HepG2 (cell line): ENCODE data around the gene FBXW12. TPM values are rescaled to one million over a fixed set of nuclear protein-coding genes. Genes with fewer than 3 reads are reported as not detected.

Experiments used
- ATAC-seq: fragments of 200-7000 bp; cut with Tn5 transposase; 3 replicates; pipeline ENCODE4 v1.9.1; 2020; ENCODE audit warnings: mild to moderate bottlenecking, moderate library complexity
- BruUV-seq: library from RNA; stranded (reverse); fragments of 400-500 nt; replicated peaks from 2 replicates; lab custom pipeline; 2021; lab: Mats Ljungman, UMichigan
- CTCF ChIA-PET: fragments of 300-600 bp; formaldehyde crosslinking; extraction: SDS; loops from one replicate; lab custom pipeline; 2021; ENCODE audit warnings: low total read pairs, inconsistent platforms, low intra/inter-chr PET ratio; lab: Yijun Ruan, JAX
- POLR2A ChIA-PET: fragments of 350-600 bp; sonication (Branson Sonifier 250); formaldehyde crosslinking; loops from one replicate; lab custom pipeline; 2020; ENCODE audit warnings: antibody characterized with exemption, inconsistent platforms; lab: Yijun Ruan, JAX
- DNase-seq: peaks from one replicate; pipeline ENCODE4 v3.0.0-alpha.2; 2015; ENCODE audit warnings: low spot score
- FAIRE-seq: peaks from 3 replicates; lab custom pipeline; 2011; peaks lifted over from hg19 to GRCh38; lab: Jason Lieb, UNC
- H2AFZ ChIP-seq: one replicate; pipeline ENCODE4 v1.6.1; 2011; ENCODE audit warnings: low read length, inconsistent platforms
- H3K27ac ChIP-seq: fragments of 300-600 bp; 3 replicates; pipeline ENCODE4 v1.8.0; 2011; ENCODE audit warnings: mixed run types, mild to moderate bottlenecking, mixed read lengths, low read length, inconsistent platforms; ENCODE audit not compliant: insufficient read depth; ENCODE audit errors: extremely low read length
- H3K27me3 ChIP-seq, 2 experiments: fragments of 200-600 bp in 1 of 2; 2 replicates in 1 of 2; 3 replicates in 1 of 2; pipeline versions ENCODE4 v1.6.0 to v1.8.0; 2011; ENCODE audit warnings: low read length in 2 of 2, mild to moderate bottlenecking in 2 of 2, moderate library complexity in 2 of 2, inconsistent platforms in 1 of 2; ENCODE audit not compliant: insufficient read depth in 2 of 2, control insufficient read depth in 1 of 2
- H3K36me3 ChIP-seq, 2 experiments: fragments of 200-600 bp in 1 of 2; replicated peaks in 1 of 2; 2 replicates in 1 of 2; 3 replicates in 1 of 2; pipeline versions ENCODE4 v1.5.1 to v1.8.0; 2011; ENCODE audit warnings: low read length in 2 of 2, inconsistent platforms in 1 of 2; ENCODE audit not compliant: insufficient read depth in 2 of 2, control insufficient read depth in 1 of 2
- H3K4me1 ChIP-seq: 2 replicates; pipeline ENCODE4 v1.5.1; 2012; ENCODE audit warnings: low read length, inconsistent platforms; ENCODE audit not compliant: insufficient read depth
- H3K4me2 ChIP-seq: 2 replicates; pipeline ENCODE4 v1.6.0; 2011; ENCODE audit warnings: low read depth, low read length, inconsistent platforms
- H3K4me3 ChIP-seq, 3 experiments: fragments of 200-600 bp in 1 of 3; sonication (generic), shearing (Covaris generic) in 1 of 3; replicated peaks in 1 of 3; 2 replicates each; pipeline ENCODE4 v1.5.1; 2011 to 2016; ENCODE audit warnings: low read length in 3 of 3, inconsistent platforms in 2 of 3, low read depth in 2 of 3, mild to moderate bottlenecking in 2 of 3, control low read depth in 1 of 3, mixed read lengths in 1 of 3; ENCODE audit not compliant: insufficient read depth in 1 of 3
- H3K79me2 ChIP-seq: one replicate; pipeline ENCODE4 v1.6.1; 2011; ENCODE audit warnings: low read length, inconsistent platforms; ENCODE audit not compliant: insufficient read depth
- H3K9ac ChIP-seq: 2 replicates; pipeline ENCODE4 v1.6.0; 2011; ENCODE audit warnings: mild to moderate bottlenecking, low read depth, low read length, inconsistent platforms; ENCODE audit not compliant: insufficient read depth
- H3K9me3 ChIP-seq: 2 replicates; pipeline ENCODE4 v1.5.1; 2012; ENCODE audit warnings: mild to moderate bottlenecking, low read length
- H4K20me1 ChIP-seq: 2 replicates; pipeline ENCODE4 v1.6.0; 2011; ENCODE audit warnings: inconsistent platforms, mild to moderate bottlenecking, low read length, moderate library complexity; ENCODE audit not compliant: insufficient read depth
- AGO2 ChIP-seq: fragments of 200-400 bp; formaldehyde crosslinking; optimal IDR thresholded peaks from 2 replicates; pipeline ENCODE3; 2017; ENCODE audit warnings: mild to moderate bottlenecking, low read depth, low read length, moderate library complexity
- DRAP1 ChIP-seq: IDR thresholded peaks from 2 replicates; pipeline ENCODE4 v1.6.1; 2016; ENCODE audit warnings: missing genetic modification reagents, missing compliant biosample characterization
- HOXA9 ChIP-seq: sonication (generic); formaldehyde crosslinking; IDR thresholded peaks from 2 replicates; pipeline ENCODE4 v1.8.1; 2022; ENCODE audit warnings: missing genetic modification reagents, mild to moderate bottlenecking, moderate library complexity, borderline replicate concordance
- KDM5B ChIP-seq: sonication (generic); formaldehyde crosslinking; IDR thresholded peaks from 2 replicates; pipeline ENCODE4 v1.4.0; 2020; ENCODE audit warnings: missing genetic modification reagents, mild to moderate bottlenecking, borderline replicate concordance
- KLF6 ChIP-seq: IDR thresholded peaks from 2 replicates; pipeline ENCODE4 v1.8.0; 2016; ENCODE audit warnings: missing biosample characterization, missing genetic modification reagents
- POLR2A ChIP-seq, 2 experiments: IDR thresholded peaks; 2 replicates each; pipeline ENCODE4 v1.6.1; 2011; ENCODE audit warnings: low read depth in 2 of 2, low read length in 2 of 2, mild to moderate bottlenecking in 1 of 2, moderate library complexity in 1 of 2; ENCODE audit not compliant: insufficient read depth in 1 of 2
- PREB ChIP-seq: sonication (generic); formaldehyde crosslinking; IDR thresholded peaks from 2 replicates; pipeline ENCODE4 v1.4.0; 2020; ENCODE audit warnings: missing genetic modification reagents
- RBFOX2 ChIP-seq: fragments of 200-400 bp; formaldehyde crosslinking; IDR thresholded peaks from 2 replicates; pipeline ENCODE4 v1.6.1; 2017; ENCODE audit warnings: low read depth, mild to moderate bottlenecking, low read length
- THAP7 ChIP-seq: sonication (generic); formaldehyde crosslinking; IDR thresholded peaks from 2 replicates; pipeline ENCODE4 v1.8.1; 2023; ENCODE audit warnings: mild to moderate bottlenecking, missing genetic modification reagents
- ZBED4 ChIP-seq: sonication (generic); formaldehyde crosslinking; IDR thresholded peaks from 2 replicates; pipeline ENCODE4 v1.4.0; 2020; ENCODE audit warnings: missing genetic modification reagents, borderline replicate concordance
- ZMYM3 ChIP-seq: sonication (generic); formaldehyde crosslinking; IDR thresholded peaks from 2 replicates; pipeline ENCODE4 v1.5.1; 2020; ENCODE audit warnings: mild to moderate bottlenecking, missing genetic modification reagents
- ZNF12 ChIP-seq: sonication (generic); formaldehyde crosslinking; IDR thresholded peaks from 2 replicates; pipeline ENCODE4 v1.5.0; 2020; ENCODE audit warnings: missing genetic modification reagents
- ZNF687 ChIP-seq: sonication (generic); formaldehyde crosslinking; IDR thresholded peaks from 2 replicates; pipeline ENCODE4 v1.5.1; 2020; ENCODE audit warnings: mild to moderate bottlenecking, missing genetic modification reagents, moderate library complexity
- ZNF768 ChIP-seq: sonication (generic); formaldehyde crosslinking; IDR thresholded peaks from 2 replicates; pipeline ENCODE4 v1.4.0; 2020; ENCODE audit warnings: missing genetic modification reagents
- ZNF776 ChIP-seq: sonication (generic); formaldehyde crosslinking; IDR thresholded peaks from 2 replicates; pipeline ENCODE4 v1.4.0; 2020; ENCODE audit warnings: mild to moderate bottlenecking, missing genetic modification reagents
- WGBS: methylation state at CpG from one replicate; pipeline ENCODE4 v1.1.6; 2017; ENCODE audit warnings: low lambda C conversion rate; 5-methylcytosine and 5-hydroxymethylcytosine counted together
- in situ Hi-C: cut with HindIII; loops from 2 replicates; pipeline ENCODE4 v1.10.0; 2017; ENCODE audit warnings: low pct_unique_long_range_greater_than_20kb; ENCODE audit not compliant: extremely low pct_ligation_motif_present
- intact Hi-C: fragments of 100-400 bp; cut with micrococcal nuclease; formaldehyde crosslinking; loops from one replicate; pipeline ENCODE4 v1.10.0; 2022; ENCODE audit not compliant: unreplicated experiment
- polyA plus RNA-seq, 8 experiments: library from polyadenylated mRNA; depleted of rRNA in 3 of 8; stranded (reverse) in 7 of 8; unstranded in 1 of 8; fragments of >200 nt; fragmentation: Illumina TruSeq in 4 of 8; extraction: Trizol in 4 of 8; gene quantifications; 2 replicates each; pipeline versions ENCODE4 v1.2.1 to v1.2.3, GENCODE V29; 2011 to 2016; ENCODE audit warnings: low read depth in 4 of 8, missing spikeins in 1 of 8, mixed read lengths in 1 of 8; ENCODE audit not compliant: insufficient read depth in 1 of 8
- total RNA-seq, 5 experiments: library from RNA; depleted of rRNA; stranded (reverse); fragments of >200 nt; fragmentation: Illumina TruSeq; extraction: Trizol; gene quantifications; 2 replicates each; pipeline ENCODE4 v1.2.3, GENCODE V29; 2016; ENCODE audit warnings: low read depth in 1 of 5

FBXW12 gene
- total and polyA plus RNA-seq, 2 of the 13 experiments (the other 11 are each of a cell fraction or from before 2014, with no cell fraction given) = not detected

- CTCF ChIA-PET = interaction anchor here (2.7 to 4.1 kb wide), 2 partner anchors 18 to 20 kb away, joined by 9 to 25 read pairs; no protein-coding TSS in a partner anchor
- intact Hi-C loops = no loop called here
- TF ChIP-seq ZBED4 (no peak), POLR2A (IDR thresholded peaks at IDR 0.05; ENCODE audit: insufficient read depth in 1 of 2, low read depth in 2 of 2, low read length in 2 of 2) (0 out of 4 replicates have a peak, but pooled peaks of 1 of the 2 experiments have one; percentile 35), ZNF768 (CRISPR knock-in tag) (peak; percentile 50; the same call in 1 of the 2 replicates), THAP7 (CRISPR knock-in tag) (no peak), AGO2 (peak; percentile 79), KDM5B (no peak), ZMYM3 (CRISPR knock-in tag) (no peak), KLF6 (CRISPR knock-in tag) (no peak), PREB (CRISPR knock-in tag) (no peak), ZNF687 (CRISPR knock-in tag) (0 out of 2 replicates have a peak, but pooled peaks have one; percentile 5), RBFOX2 (peak; percentile 64), ZNF12 (no peak), ZNF776 (no peak), HOXA9 (CRISPR knock-in tag) (no peak), DRAP1 (no peak)
Observed at GRCh38 chr3:48416091-48416505, 44.1 kb downstream of the FBXW12 start.

More at GRCh38 chr3:48416091-48416505, 44.1 kb downstream of the FBXW12 start:
- H4K20me1 ChIP-seq = peaks cover 21% of the 10 kb centered on the region; the same call in 1 of the 2 replicates
- ATAC-seq = no peak
- H3K4me1 ChIP-seq = no peaks in the 10 kb centered on the region
- no peak overlapping the region for H3K27ac ChIP-seq
- no peak overlapping the region for H3K4me3 ChIP-seq
- FAIRE-seq = no peak
- H3K4me2 ChIP-seq = no peak overlapping the region
- no peaks in the 10 kb centered on the region for H3K27me3 ChIP-seq
- H3K9ac ChIP-seq = no peak overlapping the region
- no peak for DNase-seq
- no peaks in the 10 kb centered on the region for H3K79me2 ChIP-seq
- 95% methylated on average over 9 of the region's 14 CpGs for WGBS
- H2AFZ ChIP-seq = no peak overlapping the region
- no TSS peak for BruUV-seq
- peaks cover 79 to 99% of the 10 kb centered on the region in 2 experiments for H3K36me3 ChIP-seq
- no peaks in the 10 kb centered on the region for H3K9me3 ChIP-seq
- in situ Hi-C loops = no loop called here
- POLR2A ChIA-PET = interaction anchor here (11.1 kb wide), 1 partner anchor 14 kb away, joined by 130 read pairs; the partner anchor contains the start of gene PLXNB1
